ENCODE data around the gene C1QTNF8. TPM values are rescaled to one million over a fixed set of nuclear protein-coding genes. Genes with fewer than 3 reads are reported as not detected.
A peak's percentile ranks its signal among the peaks of the same experiment; 100 is the strongest.
"Not testable (repeated sequence)": the region's sequence is repeated elsewhere in the genome, so short reads cannot be mapped to it uniquely, and the experiment has no call there.

The C1QTNF8 gene
- total RNA-seq, 6 donors from 2014 or later: 0.30 TPM; not detected in 5

DNA sequence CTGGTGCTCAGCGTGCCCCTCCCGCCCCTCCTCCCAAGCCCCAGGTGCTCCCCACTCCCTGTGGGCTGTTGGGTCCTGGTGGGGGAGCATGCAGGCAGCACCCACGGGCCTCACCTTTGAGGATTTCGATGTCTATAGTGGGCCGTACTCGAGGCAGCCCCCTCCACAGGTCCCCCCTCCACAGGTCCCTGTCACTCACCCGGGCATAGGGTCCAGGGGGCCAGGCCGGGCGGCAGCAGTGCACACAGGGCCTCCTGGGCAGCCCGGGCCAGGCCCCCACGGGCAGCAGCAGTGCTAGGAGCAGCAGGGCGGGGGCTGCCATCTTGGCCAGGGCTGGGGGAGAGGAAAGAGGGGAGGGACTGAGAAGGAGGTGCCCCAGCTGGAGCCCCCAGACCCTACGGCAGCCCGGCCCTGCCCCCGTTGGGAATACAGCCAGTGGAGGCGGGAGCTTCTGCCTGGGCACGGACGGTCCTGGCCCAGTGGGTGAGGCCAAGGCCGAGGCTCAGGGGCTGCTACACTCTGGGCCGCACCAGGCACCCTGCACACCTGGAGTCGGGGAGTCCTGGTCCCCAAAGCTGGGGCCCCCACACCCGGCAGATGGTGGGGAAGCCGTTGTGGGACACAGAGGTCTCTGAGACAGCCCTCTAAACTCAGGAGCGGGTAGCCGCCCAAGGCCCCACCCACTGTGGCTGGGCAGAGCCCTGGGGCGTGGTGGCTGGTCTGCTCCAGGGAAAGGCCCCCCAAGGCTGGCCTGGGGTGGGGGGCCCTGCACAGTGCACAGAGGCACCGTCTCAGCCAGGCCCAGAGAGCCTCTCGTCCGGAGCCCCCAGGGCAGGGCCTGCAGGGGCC, 1.2 kb downstream of the C1QTNF8 start:
- DNase-seq: peak in 1 of 2 donors; percentile 75
- no peaks in the 10 kb centered on the region for H3K36me3 ChIP-seq
- ATAC-seq (ENCODE audit: low FRiP score in 2 of 2): no peak
- no peak overlapping the region for H3K4me3 ChIP-seq
- H3K4me1 ChIP-seq: peaks cover 3 to 6% (median 4%) of the 10 kb centered on the region in 4 donors
- H3K9me3 ChIP-seq: no peaks in the 10 kb centered on the region
- H3K27me3 ChIP-seq: peaks cover 0 to 14% (median 4%) of the 10 kb centered on the region in 4 donors
- H3K27ac ChIP-seq: no peak overlapping the region
- WGBS, 2 donors: 0 to 71% methylated on average over 2 to 16 of the region's 29 CpGs
- no peak for TF ChIP-seq CTCF (IDR thresholded peaks at IDR 0.05)
- TF ChIP-seq EP300 (IDR thresholded peaks at IDR 0.05): no peak
- no peak for TF ChIP-seq POLR2A (IDR thresholded peaks at IDR 0.05)
- TF ChIP-seq POLR2AphosphoS5 (IDR thresholded peaks at IDR 0.05): no peak

GRCh38 chr16:1094124-1094479, 1.9 kb downstream of the C1QTNF8 start:
- H3K4me3 ChIP-seq: no peak overlapping the region
- H3K4me1 ChIP-seq: peaks cover 10 to 13% (median 11%) of the 10 kb centered on the region in 4 donors
- no peak for DNase-seq
- WGBS, 2 donors: 56 to 64% methylated on average over 7 to 13 of the region's 13 CpGs
- no peak overlapping the region for H3K27ac ChIP-seq
- no peak for TF ChIP-seq EP300 (IDR thresholded peaks at IDR 0.05)
- no peaks in the 10 kb centered on the region for H3K36me3 ChIP-seq
- H3K9me3 ChIP-seq: no peaks in the 10 kb centered on the region
- peaks cover 0 to 19% (median 5%) of the 10 kb centered on the region in 4 donors for H3K27me3 ChIP-seq
- ATAC-seq (ENCODE audit: low FRiP score in 2 of 2): no peak

GRCh38 chr16:1093284-1094123, 2.5 kb downstream of the C1QTNF8 start:
- WGBS, 2 donors: 42% methylated on average over 32 to 64 of the region's 85 CpGs
- H3K27ac ChIP-seq: no peak overlapping the region
- ATAC-seq (ENCODE audit: low FRiP score in 2 of 2) (no peak), DNase-seq (peak in 1 of 2 donors; percentile 85)
- TF ChIP-seq POLR2AphosphoS5 (IDR thresholded peaks at IDR 0.05): no peak
- no peak for TF ChIP-seq EP300 (IDR thresholded peaks at IDR 0.05)
- TF ChIP-seq CTCF (IDR thresholded peaks at IDR 0.05): no peak
- TF ChIP-seq POLR2A (IDR thresholded peaks at IDR 0.05): no peak
- no peaks in the 10 kb centered on the region for H3K9me3 ChIP-seq
- H3K4me3 ChIP-seq: no peak overlapping the region
- H3K27me3 ChIP-seq: peaks cover 0 to 25% (median 8%) of the 10 kb centered on the region in 4 donors
- H3K4me1 ChIP-seq: peaks cover 10 to 19% (median 11%) of the 10 kb centered on the region in 4 donors
- no peaks in the 10 kb centered on the region for H3K36me3 ChIP-seq

DNA sequence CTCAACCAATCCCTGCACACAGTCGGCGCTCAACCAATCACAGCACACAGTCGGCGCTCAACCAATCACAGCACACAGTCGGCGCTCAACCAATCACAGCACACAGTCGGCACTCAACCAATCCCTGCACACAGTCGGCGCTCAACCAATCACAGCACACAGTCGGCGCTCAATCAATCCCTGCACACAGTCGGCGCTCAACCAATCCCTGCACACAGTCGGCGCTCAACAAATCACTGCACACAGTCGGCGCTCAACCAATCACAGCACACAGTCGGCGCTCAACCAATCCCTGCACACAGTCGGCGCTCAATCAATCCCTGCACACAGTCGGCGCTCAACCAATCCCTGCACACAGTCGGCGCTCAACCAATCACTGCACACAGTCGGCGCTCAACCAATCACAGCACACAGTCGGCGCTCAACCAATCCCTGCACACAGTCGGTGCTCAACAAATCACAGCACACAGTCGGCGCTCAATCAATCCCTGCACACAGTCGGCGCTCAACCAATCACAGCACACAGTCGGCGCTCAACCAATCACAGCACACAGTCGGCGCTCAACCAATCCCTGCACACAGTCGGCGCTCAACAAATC, 3.3 kb downstream of the C1QTNF8 start:
- not testable (repeated sequence) for H3K27ac ChIP-seq; H3K9me3 ChIP-seq; DNase-seq; H3K4me3 ChIP-seq; H3K36me3 ChIP-seq; ATAC-seq (ENCODE audit: low FRiP score in 2 of 2)
- Histone ChIP-seq H3K27me3 (peaks cover 0 to 27% (median 12%) of the 10 kb centered on the region in 4 donors), H3K4me1 (peaks cover 10 to 19% (median 11%) of the 10 kb centered on the region in 4 donors)
- WGBS, 2 donors: 94 to 95% methylated on average over 33 to 34 of the region's 40 CpGs

DNA sequence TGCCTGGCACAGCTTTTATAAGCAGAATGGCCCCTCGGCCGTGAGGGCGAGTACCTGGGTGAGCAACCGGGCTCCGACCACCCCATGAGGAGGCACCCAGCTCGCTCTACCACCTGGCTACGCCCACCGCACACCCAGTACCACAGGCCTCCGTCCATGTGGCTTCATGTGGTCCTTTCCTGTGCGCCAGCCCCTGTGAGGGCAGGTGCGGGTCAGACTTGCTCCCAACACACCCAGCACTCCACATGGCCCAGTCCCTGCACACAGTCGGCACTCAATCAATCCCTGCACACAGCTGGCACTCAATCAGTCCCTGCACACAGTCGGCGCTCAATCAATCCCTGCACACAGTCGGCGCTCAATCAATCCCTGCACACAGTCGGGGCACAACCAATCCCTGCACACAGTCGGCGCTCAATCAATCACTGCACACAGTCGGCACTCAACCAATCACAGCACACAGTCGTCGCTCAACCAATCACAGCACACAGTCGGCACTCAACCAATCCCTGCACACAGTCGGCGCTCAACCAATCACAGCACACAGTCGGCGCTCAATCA, 4.0 kb downstream of the C1QTNF8 start:
- peaks cover 10 to 19% (median 11%) of the 10 kb centered on the region in 4 donors for H3K4me1 ChIP-seq
- H3K27ac ChIP-seq: no peak overlapping the region
- WGBS, 2 donors: 92 to 97% methylated on average over 25 to 27 of the region's 27 CpGs
- ATAC-seq (ENCODE audit: low FRiP score in 2 of 2): no peak
- H3K4me3 ChIP-seq: no peak overlapping the region
- no peak for TF ChIP-seq POLR2AphosphoS5 (IDR thresholded peaks at IDR 0.05)
- no peak for TF ChIP-seq EP300 (IDR thresholded peaks at IDR 0.05)
- no peak for TF ChIP-seq CTCF (IDR thresholded peaks at IDR 0.05)
- no peak for TF ChIP-seq POLR2A (IDR thresholded peaks at IDR 0.05)
- peak in 1 of 2 donors; percentile 26 for DNase-seq
- H3K36me3 ChIP-seq: no peaks in the 10 kb centered on the region
- H3K27me3 ChIP-seq: peaks cover 0 to 33% (median 12%) of the 10 kb centered on the region in 4 donors
- H3K9me3 ChIP-seq: no peaks in the 10 kb centered on the region

All from upper lobe of left lung (tissue), 6 donors.